PC-3 (cell line): ENCODE results near the gene TMEM81. TPM values are rescaled to one million over a fixed set of nuclear protein-coding genes. Genes with fewer than 3 reads are reported as not detected.

Experiments
- ATAC-seq: fragments of 200-7000 bp; cut with Tn5 transposase; 2 replicates; pipeline ENCODE4 v1.9.1; 2020; ENCODE audit warnings: mild to moderate bottlenecking, moderate library complexity
- BruUV-seq: library from RNA; stranded (reverse); fragments of 400-500 nt; replicated peaks from 2 replicates; lab custom pipeline; 2021; lab: Mats Ljungman, UMichigan
- CTCF ChIA-PET: fragments of 300-600 bp; sonication (Branson Sonifier 250); formaldehyde crosslinking; loops from one replicate; lab custom pipeline; 2022; ENCODE audit warnings: antibody characterized with exemption; lab: Charles Lee
- POLR2A ChIA-PET: fragments of 300-600 bp; sonication (Branson Sonifier 250); formaldehyde crosslinking; loops from one replicate; lab custom pipeline; 2022; ENCODE audit warnings: antibody characterized with exemption; ENCODE audit not compliant: unreplicated experiment; lab: Charles Lee
- DNase-seq: peaks from one replicate; pipeline ENCODE4 v3.0.0-alpha.2; 2015
- H2AFZ ChIP-seq: fragments of 300-600 bp; sonication (generic); 2 replicates; pipeline ENCODE4 v1.6.0; 2016; ENCODE audit warnings: antibody characterized with exemption, low read length
- H3F3A ChIP-seq: fragments of 300-600 bp; sonication (generic); one replicate; pipeline ENCODE4 v1.6.0; 2017; ENCODE audit warnings: antibody characterized with exemption, low read length, control low read depth, mild to moderate bottlenecking; ENCODE audit not compliant: unreplicated experiment
- H3K27ac ChIP-seq: fragments of 300-600 bp; sonication (generic); 2 replicates; pipeline ENCODE4 v1.5.1; 2016; ENCODE audit warnings: mild to moderate bottlenecking, low read length
- H3K27me3 ChIP-seq: fragments of 300-600 bp; sonication (generic); 2 replicates; pipeline ENCODE4 v1.6.1; 2016; ENCODE audit warnings: low read length, mixed read lengths
- H3K36me3 ChIP-seq: fragments of 300-600 bp; sonication (generic); 2 replicates; pipeline ENCODE4 v1.6.1; 2016; ENCODE audit warnings: low read depth, mixed run types, low read length, mixed read lengths
- H3K4me1 ChIP-seq: fragments of 300-600 bp; sonication (generic); 2 replicates; pipeline ENCODE4 v1.5.1; 2016; ENCODE audit warnings: low read length; ENCODE audit not compliant: insufficient read depth
- H3K4me2 ChIP-seq: fragments of 300-600 bp; sonication (generic); 2 replicates; pipeline ENCODE4 v1.6.0; 2016; ENCODE audit warnings: low read length
- H3K4me3 ChIP-seq: fragments of 300-600 bp; sonication (generic); 2 replicates; pipeline ENCODE4 v1.5.1; 2016; ENCODE audit warnings: mild to moderate bottlenecking, low read length, mixed read lengths
- H3K79me2 ChIP-seq: fragments of 300-600 bp; sonication (generic); 2 replicates; pipeline ENCODE4 v1.6.1; 2017; ENCODE audit warnings: low read length, mixed read lengths
- H3K9ac ChIP-seq: fragments of 300-600 bp; sonication (generic); 2 replicates; pipeline ENCODE4 v1.6.0; 2016; ENCODE audit warnings: mild to moderate bottlenecking, low read length
- H3K9me2 ChIP-seq: fragments of 300-600 bp; sonication (generic); replicated peaks from 2 replicates; pipeline ENCODE4 v1.6.1; 2016; ENCODE audit warnings: mixed run types, low read length, mixed read lengths
- H3K9me3 ChIP-seq: fragments of 300-600 bp; sonication (generic); 2 replicates; pipeline ENCODE4 v1.6.1; 2016; ENCODE audit warnings: low read length, mixed read lengths
- H4K20me1 ChIP-seq: fragments of 300-600 bp; sonication (generic); 2 replicates; pipeline ENCODE4 v1.6.1; 2016; ENCODE audit warnings: low read length, mixed read lengths
- CTCF ChIP-seq: fragments of 300-600 bp; sonication (generic); conservative IDR thresholded peaks from 2 replicates; pipeline ENCODE4 v1.5.1; 2017; ENCODE audit warnings: antibody characterized with exemption, low read depth, mild to moderate bottlenecking, low read length
- EZH2 ChIP-seq: fragments of 300-600 bp; sonication (generic); IDR thresholded peaks from one replicate; pipeline ENCODE4 v1.6.1; 2017; ENCODE audit warnings: antibody characterized with exemption, mild to moderate bottlenecking, low read length; ENCODE audit not compliant: unreplicated experiment
- EZH2phosphoT487 ChIP-seq: fragments of 300-600 bp; sonication (generic); IDR thresholded peaks from 2 replicates; pipeline ENCODE4 v1.6.1; 2018; ENCODE audit warnings: mild to moderate bottlenecking, antibody characterized with exemption, low read length, borderline replicate concordance
- intact Hi-C: fragments of 100-400 bp; cut with micrococcal nuclease; formaldehyde crosslinking; loops from 2 replicates; pipeline ENCODE4 v1.9.0; 2023
- total RNA-seq: library from RNA; depleted of rRNA; stranded (reverse); fragments of >200 nt; gene quantifications from 2 replicates; pipeline ENCODE4 v1.2.3, GENCODE V29; 2014

TMEM81 gene
- total RNA-seq, 1 experiment from 2014 or later = 6.3 TPM

- Histone ChIP-seq H3K4me3 (no peak overlapping the region), H3K36me3 (peaks cover 63% of the 10 kb centered on the region), H3K79me2 (0 out of 2 replicates have a peak, but pooled peaks cover 4% of the 10 kb centered on the region), H3F3A (no peaks in the 10 kb centered on the region), H3K9me2 (no peaks in the 10 kb centered on the region), H4K20me1 (0 out of 2 replicates have a peak, but pooled peaks cover 4% of the 10 kb centered on the region), H3K9me3 (no peaks in the 10 kb centered on the region), H3K9ac (no peak overlapping the region), H3K27ac (no peak overlapping the region), H3K27me3 (no peaks in the 10 kb centered on the region), H3K4me2 (no peak overlapping the region), H2AFZ (no peak overlapping the region), H3K4me1 (no peaks in the 10 kb centered on the region)
- intact Hi-C loops = no loop called here
- POLR2A ChIA-PET = interaction anchor here (0.6 kb wide), 1 partner anchor 25 kb away, joined by 15 read pairs; no protein-coding TSS in a partner anchor
- no TSS peak for BruUV-seq
- ATAC-seq (no peak), DNase-seq (no peak)
- no peak for TF ChIP-seq CTCF
- TF ChIP-seq EZH2phosphoT487 = no peak
- TF ChIP-seq EZH2 = no peak
- CTCF ChIA-PET = no interaction called here
Measured at GRCh38 chr1:205109711-205110110, 25.5 kb upstream of the TMEM81 start.

- Histone ChIP-seq H3K4me2 (no peak overlapping the region), H3K27ac (no peak overlapping the region), H2AFZ (no peak overlapping the region), H3K9ac (no peak overlapping the region), H3K79me2 (0 out of 2 replicates have a peak, but pooled peaks cover 4% of the 10 kb centered on the region), H3F3A (no peaks in the 10 kb centered on the region), H3K4me1 (no peaks in the 10 kb centered on the region), H3K4me3 (no peak overlapping the region), H4K20me1 (0 out of 2 replicates have a peak, but pooled peaks cover 4% of the 10 kb centered on the region), H3K36me3 (peaks cover 60% of the 10 kb centered on the region), H3K9me3 (no peaks in the 10 kb centered on the region), H3K27me3 (no peaks in the 10 kb centered on the region), H3K9me2 (no peaks in the 10 kb centered on the region)
- CTCF ChIA-PET = interaction anchor here (0.7 kb wide), 1 partner anchor 302 kb away, joined by 3 read pairs; no protein-coding TSS in a partner anchor
- no peak for TF ChIP-seq EZH2phosphoT487
- no peak for TF ChIP-seq CTCF
- no peak for TF ChIP-seq EZH2
- POLR2A ChIA-PET = interaction anchor here (0.6 kb wide), 1 partner anchor 26 kb away, joined by 15 read pairs; no protein-coding TSS in a partner anchor
- BruUV-seq = no TSS peak
- intact Hi-C loops = no loop called here
- no peak for DNase-seq
- ATAC-seq = no peak
Measured at GRCh38 chr1:205109269-205109668, 25.0 kb upstream of the TMEM81 start.

- no peaks in the 10 kb centered on the region for H3K27me3 ChIP-seq
- H3K9me2 ChIP-seq = no peaks in the 10 kb centered on the region
- no peak overlapping the region for H3K27ac ChIP-seq
- H3K36me3 ChIP-seq = peaks cover 60% of the 10 kb centered on the region
- H2AFZ ChIP-seq = no peak overlapping the region
- BruUV-seq = no TSS peak
- DNase-seq = no peak
- ATAC-seq = no peak
- no peak overlapping the region for H3K9ac ChIP-seq
- 0 out of 2 replicates have a peak, but pooled peaks cover 4% of the 10 kb centered on the region for H4K20me1 ChIP-seq
- H3K79me2 ChIP-seq = 0 out of 2 replicates have a peak, but pooled peaks cover 4% of the 10 kb centered on the region
- TF ChIP-seq EZH2phosphoT487 (no peak), EZH2 (no peak), CTCF (no peak)
- intact Hi-C loops = no loop called here
- H3K4me2 ChIP-seq = no peak overlapping the region
- no peaks in the 10 kb centered on the region for H3F3A ChIP-seq
- no peak overlapping the region for H3K4me3 ChIP-seq
- CTCF ChIA-PET = no interaction called here
- no peaks in the 10 kb centered on the region for H3K9me3 ChIP-seq
- POLR2A ChIA-PET = no interaction called here
- H3K4me1 ChIP-seq = no peaks in the 10 kb centered on the region
Measured at GRCh38 chr1:205108464-205108863, 24.2 kb upstream of the TMEM81 start.
